ENCODE data around the gene NOL12. TPM values are rescaled to one million over a fixed set of nuclear protein-coding genes. Genes with fewer than 3 reads are reported as not detected.

NOL12 gene
- polyA plus RNA-seq, 1 donor from 2014 or later = 90.0 TPM

DNA sequence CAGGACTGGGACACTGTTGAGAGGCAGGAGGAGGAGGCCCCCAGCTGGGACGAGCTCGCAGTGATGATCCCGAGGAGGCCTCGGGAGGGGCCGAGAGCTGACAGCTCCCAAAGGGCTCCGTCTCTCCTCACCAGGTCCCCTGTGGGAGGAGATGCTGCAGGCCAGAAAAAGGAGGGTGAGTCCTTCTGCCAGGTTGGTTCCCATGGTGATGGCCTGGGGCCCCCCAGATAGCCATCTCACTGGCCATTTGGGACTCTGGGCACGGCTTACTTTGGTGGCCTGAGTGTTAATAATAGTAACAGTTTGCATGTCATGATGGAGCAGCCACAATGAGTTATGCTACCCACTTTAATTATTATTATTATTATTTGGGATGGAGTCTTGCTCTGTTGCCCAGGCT lies 29.6 kb downstream of the NOL12 start:
- H2AFZ ChIP-seq (ENCODE audit: low read depth, low read length) = no peak overlapping the region

DNA sequence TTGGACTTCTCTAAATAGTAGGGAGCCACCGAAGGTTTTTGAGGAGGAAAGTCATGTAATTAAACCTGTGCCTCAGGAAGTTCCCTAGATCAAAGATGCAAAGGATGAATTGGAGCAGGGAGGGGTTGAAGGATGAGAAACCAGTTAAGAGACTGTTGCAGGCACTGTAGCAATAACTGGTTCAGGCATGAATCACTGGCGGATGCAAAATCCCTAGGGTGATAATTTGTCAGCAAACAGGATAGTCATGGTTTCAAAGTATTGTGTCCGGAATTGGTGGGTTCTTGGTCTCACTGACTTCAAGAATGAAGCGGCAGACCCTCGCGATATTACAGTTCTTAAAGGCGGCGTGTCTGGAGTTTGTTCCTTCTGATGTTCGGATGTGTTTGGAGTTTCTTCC lies 30.6 kb downstream of the NOL12 start:
- peaks cover 2% of the 10 kb centered on the region for H3K36me3 ChIP-seq (ENCODE audit: insufficient read depth, low read length)
- no peak overlapping the region for H2AFZ ChIP-seq (ENCODE audit: low read depth, low read length)
- no peak overlapping the region for H3K4me2 ChIP-seq (ENCODE audit: low read length)

More for the DNA sequence above, 29.6 kb downstream of the NOL12 start:
- Histone ChIP-seq H3K27me3 (ENCODE audit: insufficient read depth, low read depth, low read length) (no peaks in the 10 kb centered on the region), H3K36me3 (ENCODE audit: insufficient read depth, low read length) (no peaks in the 10 kb centered on the region), H3K4me3 (ENCODE audit: low read length) (no peak overlapping the region), H3K9me2 (ENCODE audit: insufficient read depth, low read length) (no peaks in the 10 kb centered on the region), H3K9me3 (ENCODE audit: low read length) (no peaks in the 10 kb centered on the region), H4K20me1 (ENCODE audit: insufficient read depth) (no peaks in the 10 kb centered on the region), H3K4me2 (ENCODE audit: low read length) (no peak overlapping the region), H3K9ac (ENCODE audit: low read length) (no peak overlapping the region), H3K79me2 (replicated peaks; ENCODE audit: insufficient read depth, low read length) (no peaks in the 10 kb centered on the region), H3F3A (ENCODE audit: insufficient read depth, low read length, poor library complexity, severe bottlenecking) (no peaks in the 10 kb centered on the region), H3K27ac (ENCODE audit: low read length) (no peak overlapping the region)
- TF ChIP-seq SMC3 (conservative IDR thresholded peaks at IDR 0.05; ENCODE audit: poor library complexity) (no peak), RAD21 (conservative IDR thresholded peaks at IDR 0.05) (no peak), EP300 (conservative IDR thresholded peaks at IDR 0.05; ENCODE audit: poor library complexity, severe bottlenecking) (no peak), TAF1 (IDR thresholded peaks at IDR 0.05; ENCODE audit: low read depth) (no peak), MXI1 (conservative IDR thresholded peaks at IDR 0.05; ENCODE audit: poor library complexity, severe bottlenecking) (no peak), POLR2AphosphoS5 (IDR thresholded peaks at IDR 0.05) (no peak), EZH2 (IDR thresholded peaks at IDR 0.05; ENCODE audit: borderline replicate concordance, insufficient read depth, low read length, poor library complexity, severe bottlenecking) (no peak)
- TF ChIP-seq, protein P1, sequence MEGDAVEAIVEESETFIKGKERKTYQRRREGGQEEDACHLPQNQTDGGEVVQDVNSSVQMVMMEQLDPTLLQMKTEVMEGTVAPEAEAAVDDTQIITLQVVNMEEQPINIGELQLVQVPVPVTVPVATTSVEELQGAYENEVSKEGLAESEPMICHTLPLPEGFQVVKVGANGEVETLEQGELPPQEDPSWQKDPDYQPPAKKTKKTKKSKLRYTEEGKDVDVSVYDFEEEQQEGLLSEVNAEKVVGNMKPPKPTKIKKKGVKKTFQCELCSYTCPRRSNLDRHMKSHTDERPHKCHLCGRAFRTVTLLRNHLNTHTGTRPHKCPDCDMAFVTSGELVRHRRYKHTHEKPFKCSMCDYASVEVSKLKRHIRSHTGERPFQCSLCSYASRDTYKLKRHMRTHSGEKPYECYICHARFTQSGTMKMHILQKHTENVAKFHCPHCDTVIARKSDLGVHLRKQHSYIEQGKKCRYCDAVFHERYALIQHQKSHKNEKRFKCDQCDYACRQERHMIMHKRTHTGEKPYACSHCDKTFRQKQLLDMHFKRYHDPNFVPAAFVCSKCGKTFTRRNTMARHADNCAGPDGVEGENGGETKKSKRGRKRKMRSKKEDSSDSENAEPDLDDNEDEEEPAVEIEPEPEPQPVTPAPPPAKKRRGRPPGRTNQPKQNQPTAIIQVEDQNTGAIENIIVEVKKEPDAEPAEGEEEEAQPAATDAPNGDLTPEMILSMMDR (IDR thresholded peaks at IDR 0.05; ENCODE audit: poor library complexity, severe bottlenecking) = no peak
- TF ChIP-seq, protein P2, sequence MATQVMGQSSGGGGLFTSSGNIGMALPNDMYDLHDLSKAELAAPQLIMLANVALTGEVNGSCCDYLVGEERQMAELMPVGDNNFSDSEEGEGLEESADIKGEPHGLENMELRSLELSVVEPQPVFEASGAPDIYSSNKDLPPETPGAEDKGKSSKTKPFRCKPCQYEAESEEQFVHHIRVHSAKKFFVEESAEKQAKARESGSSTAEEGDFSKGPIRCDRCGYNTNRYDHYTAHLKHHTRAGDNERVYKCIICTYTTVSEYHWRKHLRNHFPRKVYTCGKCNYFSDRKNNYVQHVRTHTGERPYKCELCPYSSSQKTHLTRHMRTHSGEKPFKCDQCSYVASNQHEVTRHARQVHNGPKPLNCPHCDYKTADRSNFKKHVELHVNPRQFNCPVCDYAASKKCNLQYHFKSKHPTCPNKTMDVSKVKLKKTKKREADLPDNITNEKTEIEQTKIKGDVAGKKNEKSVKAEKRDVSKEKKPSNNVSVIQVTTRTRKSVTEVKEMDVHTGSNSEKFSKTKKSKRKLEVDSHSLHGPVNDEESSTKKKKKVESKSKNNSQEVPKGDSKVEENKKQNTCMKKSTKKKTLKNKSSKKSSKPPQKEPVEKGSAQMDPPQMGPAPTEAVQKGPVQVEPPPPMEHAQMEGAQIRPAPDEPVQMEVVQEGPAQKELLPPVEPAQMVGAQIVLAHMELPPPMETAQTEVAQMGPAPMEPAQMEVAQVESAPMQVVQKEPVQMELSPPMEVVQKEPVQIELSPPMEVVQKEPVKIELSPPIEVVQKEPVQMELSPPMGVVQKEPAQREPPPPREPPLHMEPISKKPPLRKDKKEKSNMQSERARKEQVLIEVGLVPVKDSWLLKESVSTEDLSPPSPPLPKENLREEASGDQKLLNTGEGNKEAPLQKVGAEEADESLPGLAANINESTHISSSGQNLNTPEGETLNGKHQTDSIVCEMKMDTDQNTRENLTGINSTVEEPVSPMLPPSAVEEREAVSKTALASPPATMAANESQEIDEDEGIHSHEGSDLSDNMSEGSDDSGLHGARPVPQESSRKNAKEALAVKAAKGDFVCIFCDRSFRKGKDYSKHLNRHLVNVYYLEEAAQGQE (IDR thresholded peaks at IDR 0.05; ENCODE audit: borderline replicate concordance) = no peak

More for the DNA sequence above, 30.6 kb downstream of the NOL12 start:
- H3K27me3 ChIP-seq (ENCODE audit: insufficient read depth, low read depth, low read length) = no peaks in the 10 kb centered on the region
- no peaks in the 10 kb centered on the region for H3K79me2 ChIP-seq (replicated peaks; ENCODE audit: insufficient read depth, low read length)
- no peaks in the 10 kb centered on the region for H3K9me2 ChIP-seq (ENCODE audit: insufficient read depth, low read length)
- no peaks in the 10 kb centered on the region for H3F3A ChIP-seq (ENCODE audit: insufficient read depth, low read length, poor library complexity, severe bottlenecking)
- no peak for TF ChIP-seq POLR2AphosphoS5 (IDR thresholded peaks at IDR 0.05)
- TF ChIP-seq, protein P1 (IDR thresholded peaks at IDR 0.05; ENCODE audit: poor library complexity, severe bottlenecking) = no peak
- TF ChIP-seq SMC3 (conservative IDR thresholded peaks at IDR 0.05; ENCODE audit: poor library complexity) = no peak
- TF ChIP-seq MXI1 (conservative IDR thresholded peaks at IDR 0.05; ENCODE audit: poor library complexity, severe bottlenecking) = no peak
- TF ChIP-seq EZH2 (IDR thresholded peaks at IDR 0.05; ENCODE audit: borderline replicate concordance, insufficient read depth, low read length, poor library complexity, severe bottlenecking) = no peak
- no peak for TF ChIP-seq EP300 (conservative IDR thresholded peaks at IDR 0.05; ENCODE audit: poor library complexity, severe bottlenecking)
- TF ChIP-seq TAF1 (IDR thresholded peaks at IDR 0.05; ENCODE audit: low read depth) = no peak
- TF ChIP-seq RAD21 (conservative IDR thresholded peaks at IDR 0.05) = no peak
- TF ChIP-seq, protein P2 (IDR thresholded peaks at IDR 0.05; ENCODE audit: borderline replicate concordance) = no peak
- H3K9me3 ChIP-seq (ENCODE audit: low read length) = no peaks in the 10 kb centered on the region
- no peak overlapping the region for H3K27ac ChIP-seq (ENCODE audit: low read length)
- H4K20me1 ChIP-seq (ENCODE audit: insufficient read depth) = no peaks in the 10 kb centered on the region
- H3K9ac ChIP-seq (ENCODE audit: low read length) = no peak overlapping the region
- H3K4me3 ChIP-seq (ENCODE audit: low read length) = no peak overlapping the region
